ENCODE measurements around the gene CHD2.

The CHD2 gene

DNA sequence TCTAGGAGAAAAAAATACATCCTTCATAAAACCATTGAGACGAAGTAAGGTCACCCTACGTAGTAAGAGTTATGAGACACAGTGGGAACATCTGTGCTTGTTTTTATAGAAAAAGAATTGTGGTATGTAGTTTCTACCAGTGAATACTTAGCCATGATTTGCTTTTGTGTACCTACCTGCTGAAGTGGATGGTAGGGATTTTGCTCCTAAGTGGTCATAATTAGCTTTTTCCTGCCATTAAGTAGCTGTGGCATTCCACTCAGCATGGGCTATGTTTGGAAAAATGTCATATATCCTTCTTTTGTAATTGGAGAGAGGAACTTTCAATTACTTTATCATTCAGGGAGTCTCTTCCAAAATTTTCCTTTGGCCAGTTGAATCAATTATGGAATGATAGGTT, 63.7 kb downstream of the CHD2 start:
- no peak for DNase-seq

DNA sequence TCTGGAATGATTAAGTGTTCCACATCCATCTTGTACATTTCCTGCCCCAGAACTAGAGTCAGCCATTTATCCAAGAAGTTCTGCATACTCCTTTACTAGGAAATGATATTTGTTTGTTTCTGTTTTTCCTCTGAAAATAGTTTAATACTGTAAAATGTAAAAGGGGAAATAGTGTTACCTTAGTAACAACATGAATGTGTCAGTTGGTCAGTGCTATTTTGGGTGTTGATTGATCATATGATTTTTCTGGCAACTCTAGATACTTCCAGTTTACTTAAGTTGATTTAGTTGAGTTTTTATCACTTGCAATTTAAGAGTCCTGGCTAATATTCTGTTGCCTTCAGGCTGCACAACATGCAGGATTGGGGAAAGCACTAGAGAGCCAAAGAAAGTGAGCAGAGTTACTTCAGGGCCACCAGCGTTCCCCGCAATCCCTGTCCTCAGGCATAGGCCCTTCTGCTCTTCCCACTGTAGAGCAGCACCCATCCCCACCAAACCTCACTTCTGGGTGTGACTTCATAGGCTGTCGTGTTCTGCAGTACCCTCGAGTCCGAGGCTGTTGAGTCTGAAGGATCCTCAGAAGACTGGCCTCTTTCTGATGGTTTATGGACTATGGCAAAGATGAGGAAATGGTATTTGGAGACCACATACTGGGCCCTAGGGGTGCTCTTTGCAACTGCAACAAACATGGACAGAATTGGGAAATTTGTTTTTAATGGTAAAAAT, 69.0 kb downstream of the CHD2 start:
- DNase-seq, result no peak

DNA sequence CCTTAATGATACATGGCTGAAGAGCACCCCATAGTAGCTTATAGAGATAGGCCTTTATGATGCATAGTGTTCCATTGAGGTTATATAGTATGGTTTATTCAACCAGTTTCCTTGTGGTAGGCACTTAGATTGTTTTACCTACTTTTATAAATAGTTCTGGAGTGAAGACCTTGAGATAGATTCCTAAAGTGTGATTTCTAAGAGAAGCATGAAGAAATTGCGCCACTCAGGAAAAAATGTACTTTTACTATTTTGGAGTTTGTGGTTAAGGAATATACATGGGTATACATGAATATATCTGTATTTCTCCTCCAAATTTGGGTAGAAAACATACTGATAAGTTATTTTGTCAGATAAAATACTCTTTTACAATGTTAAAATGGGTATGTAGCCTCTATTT, 70.5 kb downstream of the CHD2 start:
- DNase-seq, result no peak

DNA sequence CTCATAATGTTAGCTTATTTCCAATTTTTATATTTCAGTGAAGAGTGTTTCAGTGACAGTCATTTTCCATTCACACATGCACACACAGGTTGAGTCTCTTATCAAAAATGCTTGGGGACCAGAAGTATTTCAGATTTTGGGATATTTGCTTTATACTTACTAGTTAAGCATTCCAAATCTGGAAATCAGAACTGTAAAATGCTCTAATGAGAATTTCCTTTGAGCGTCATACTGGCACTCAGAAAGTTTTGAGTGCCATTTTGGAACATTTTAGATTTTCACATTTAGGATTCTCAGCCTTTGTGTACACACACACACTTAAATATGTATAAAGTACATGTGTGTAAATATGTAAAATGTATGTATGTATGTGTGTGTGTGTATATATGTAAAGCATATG, 71.0 kb downstream of the CHD2 start:
- no peak for DNase-seq

DNA sequence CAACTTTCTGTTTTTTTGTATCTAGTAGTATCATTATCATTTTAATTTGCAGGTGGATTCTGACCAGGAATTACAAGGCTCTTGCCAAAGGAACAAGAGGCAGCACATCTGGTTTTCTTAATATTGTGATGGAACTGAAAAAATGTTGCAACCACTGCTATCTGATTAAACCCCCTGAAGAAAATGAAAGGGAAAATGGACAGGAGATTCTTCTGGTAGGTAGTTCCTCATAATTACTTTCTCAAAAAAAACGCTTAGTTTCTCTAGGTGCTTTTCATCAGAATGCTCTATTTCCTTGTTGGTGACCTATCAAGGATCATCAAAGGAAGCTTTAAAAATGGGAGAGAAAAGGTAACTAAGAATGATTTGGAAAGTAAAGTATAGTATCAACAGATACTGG, 71.6 kb downstream of the CHD2 start:
- DNase-seq, result no peak

DNA sequence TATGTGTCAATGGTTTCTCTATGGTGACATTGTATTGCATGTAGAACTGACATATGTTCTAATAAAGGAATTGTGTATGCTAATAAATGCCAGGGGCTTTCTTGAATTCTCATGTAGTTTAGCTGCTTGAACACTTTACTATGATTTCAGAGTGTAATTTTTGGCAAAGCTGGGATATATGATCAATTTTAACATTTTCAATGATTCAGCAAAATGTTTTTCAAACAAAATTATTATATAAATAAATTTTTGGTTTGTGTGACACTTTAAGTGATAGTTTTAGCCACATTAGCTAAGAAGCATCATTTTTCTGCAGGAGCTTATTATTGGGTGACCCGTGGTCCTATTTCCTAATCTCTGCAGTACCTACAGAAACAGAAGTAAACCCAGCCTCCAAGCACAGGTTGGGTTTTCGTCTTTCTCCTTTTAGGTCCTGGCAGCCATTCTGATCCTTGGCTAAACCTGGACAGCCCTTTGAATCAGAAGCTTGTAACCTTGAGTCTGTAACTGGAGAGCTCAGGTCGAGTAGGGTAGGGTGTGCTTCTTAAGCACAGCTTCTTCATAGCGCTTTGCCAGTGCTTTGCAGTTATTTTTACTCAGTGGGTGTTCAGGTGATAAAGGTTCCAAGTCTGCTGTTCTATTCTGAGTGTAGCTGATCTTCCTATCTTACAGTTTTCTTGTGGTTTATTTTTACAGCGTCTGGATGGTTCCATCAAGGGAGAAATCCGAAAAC, 74.2 kb downstream of the CHD2 start:
- no peak for DNase-seq

DNA sequence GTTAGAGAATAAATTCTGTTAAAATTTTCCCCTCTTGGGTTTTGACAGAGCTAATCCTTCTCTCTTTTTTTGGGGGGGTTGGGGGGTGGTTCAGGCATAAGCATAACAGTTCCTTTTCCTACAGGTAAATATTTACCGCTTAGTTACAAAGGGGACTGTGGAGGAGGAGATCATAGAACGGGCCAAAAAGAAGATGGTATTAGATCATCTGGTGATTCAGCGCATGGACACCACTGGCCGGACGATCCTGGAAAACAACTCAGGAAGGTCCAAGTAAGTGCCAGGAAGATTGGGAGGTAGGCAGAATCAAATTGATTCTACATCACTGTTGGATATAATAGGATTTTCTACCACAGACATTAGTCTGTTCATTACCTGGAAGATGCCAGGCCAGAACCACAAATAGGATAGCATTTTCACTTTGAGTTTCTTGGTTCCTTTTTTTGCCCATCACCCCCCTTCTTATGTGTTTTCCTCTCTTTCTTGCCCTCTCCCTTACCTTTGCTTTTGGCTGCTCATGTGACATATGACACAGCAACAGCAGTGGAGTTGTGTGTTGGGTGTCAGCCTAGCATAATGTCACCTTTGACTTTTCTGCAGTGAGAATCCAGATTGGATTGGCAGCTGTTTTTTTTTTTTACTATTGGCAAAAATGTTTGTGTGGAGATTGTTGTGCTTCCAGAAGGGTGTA, 79.0 kb downstream of the CHD2 start:
- no peak for DNase-seq

DNA sequence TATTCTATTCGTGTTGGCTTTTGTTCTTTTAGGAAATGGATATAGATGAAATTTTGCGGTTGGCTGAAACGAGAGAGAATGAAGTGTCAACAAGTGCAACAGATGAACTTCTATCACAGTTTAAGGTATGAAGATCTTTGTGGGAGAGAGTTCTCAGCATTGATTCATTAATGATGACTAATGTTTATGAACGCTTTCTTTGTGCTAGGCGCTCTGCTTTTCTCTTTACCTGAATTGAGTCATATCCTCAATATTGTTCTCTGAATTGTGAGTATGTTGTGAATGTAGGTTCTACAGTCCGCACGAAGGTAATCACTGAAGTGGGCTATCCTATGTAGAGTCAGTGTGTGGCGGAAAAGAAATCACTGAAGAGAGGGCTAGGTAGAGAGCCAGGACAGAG, 81.2 kb downstream of the CHD2 start:
- DNase-seq, result no peak

DNA sequence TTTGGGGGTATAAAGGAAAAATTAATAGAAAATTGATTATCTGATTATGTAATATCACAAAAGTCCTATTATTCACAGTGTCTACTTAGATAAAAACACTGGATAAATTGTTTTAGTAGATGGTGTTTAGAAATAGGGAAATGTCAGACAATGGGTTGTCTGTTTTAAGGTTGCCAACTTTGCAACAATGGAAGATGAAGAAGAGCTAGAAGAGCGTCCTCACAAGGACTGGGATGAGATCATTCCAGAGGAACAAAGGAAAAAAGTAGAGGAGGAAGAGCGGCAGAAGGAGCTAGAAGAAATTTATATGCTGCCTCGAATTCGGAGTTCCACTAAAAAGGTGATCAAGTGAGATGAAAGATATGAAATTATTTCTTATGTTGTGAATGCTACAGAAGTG, 84.0 kb downstream of the CHD2 start:
- DNase-seq, result no peak

DNA sequence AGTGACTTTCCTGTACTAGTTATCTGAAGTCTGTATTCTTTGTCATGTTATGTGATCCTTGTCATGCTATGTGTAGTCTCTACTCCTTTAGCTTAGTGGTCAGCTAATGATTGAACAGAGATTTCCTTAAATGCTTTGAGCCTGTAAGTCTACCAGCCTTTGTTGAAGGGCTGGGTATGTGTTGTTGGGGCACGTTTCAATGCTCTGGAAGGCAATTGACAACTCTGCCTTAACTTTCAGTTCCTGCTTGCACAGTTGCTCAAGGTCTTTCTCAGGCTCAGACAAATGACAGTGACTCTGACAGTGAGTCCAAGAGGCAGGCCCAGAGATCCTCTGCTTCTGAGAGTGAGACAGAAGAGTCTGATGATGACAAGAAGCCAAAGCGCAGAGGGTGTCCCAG, 89.3 kb downstream of the CHD2 start:
- DNase-seq, result no peak

GRCh38 chr15:92990031-92990430, 89.9 kb downstream of the CHD2 start:
- no peak for DNase-seq

- no peak for DNase-seq
Measured at GRCh38 chr15:92992720-92993119, 92.6 kb downstream of the CHD2 start.

DNA sequence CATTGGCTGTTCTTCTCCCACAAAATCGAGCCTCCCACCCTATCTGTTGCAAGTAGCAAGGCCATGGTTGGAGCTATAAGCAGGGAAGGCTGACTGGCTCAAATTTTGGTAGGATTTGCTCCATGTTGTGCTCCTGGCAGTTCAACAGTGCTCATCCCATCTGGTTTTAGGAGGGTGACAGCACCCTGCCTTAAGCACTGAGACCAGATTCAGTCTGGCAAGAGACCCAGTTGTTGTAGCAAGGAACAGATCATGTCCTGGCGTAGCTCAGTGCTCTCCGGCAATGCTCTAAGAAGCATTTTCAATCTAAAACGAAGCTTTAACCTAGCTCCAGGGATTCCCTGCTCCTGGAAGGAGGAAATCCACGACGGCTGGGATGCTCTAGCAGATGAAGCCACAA, 97.7 kb downstream of the CHD2 start:
- DNase-seq, result no peak

- DNase-seq, result no peak
Measured at GRCh38 chr15:93001156-93001555, 101.0 kb downstream of the CHD2 start.

DNA sequence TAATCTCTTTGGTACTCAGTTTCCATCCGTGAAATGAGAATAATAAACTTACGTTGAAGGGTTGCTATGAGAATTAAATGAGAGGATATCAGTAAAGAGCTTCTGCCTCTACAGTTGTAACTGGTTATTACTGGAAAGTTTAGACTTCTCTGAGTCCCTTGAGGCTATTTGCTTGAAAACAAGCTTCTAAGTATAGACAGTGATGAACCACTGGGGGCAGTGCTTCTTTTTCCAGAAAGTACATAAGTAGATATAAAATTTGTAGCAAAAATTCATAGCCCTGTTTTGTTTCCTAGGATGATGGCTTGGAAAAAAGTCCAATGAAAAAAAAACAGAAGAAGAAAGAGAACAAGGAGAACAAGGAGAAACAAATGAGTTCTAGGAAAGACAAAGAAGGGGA, 101.8 kb downstream of the CHD2 start:
- no peak for DNase-seq

- DNase-seq, result no peak
Measured at GRCh38 chr15:93005133-93005532, 105.0 kb downstream of the CHD2 start.

GRCh38 chr15:93007994-93008393, 107.9 kb downstream of the CHD2 start:
- no peak for DNase-seq

- no peak for DNase-seq
Measured at GRCh38 chr15:93012786-93013185, 112.7 kb downstream of the CHD2 start.

GRCh38 chr15:93017526-93017925, 117.4 kb downstream of the CHD2 start:
- DNase-seq, result no peak

- no peak for DNase-seq
Measured at GRCh38 chr15:93018574-93018973, 118.5 kb downstream of the CHD2 start.

DNA sequence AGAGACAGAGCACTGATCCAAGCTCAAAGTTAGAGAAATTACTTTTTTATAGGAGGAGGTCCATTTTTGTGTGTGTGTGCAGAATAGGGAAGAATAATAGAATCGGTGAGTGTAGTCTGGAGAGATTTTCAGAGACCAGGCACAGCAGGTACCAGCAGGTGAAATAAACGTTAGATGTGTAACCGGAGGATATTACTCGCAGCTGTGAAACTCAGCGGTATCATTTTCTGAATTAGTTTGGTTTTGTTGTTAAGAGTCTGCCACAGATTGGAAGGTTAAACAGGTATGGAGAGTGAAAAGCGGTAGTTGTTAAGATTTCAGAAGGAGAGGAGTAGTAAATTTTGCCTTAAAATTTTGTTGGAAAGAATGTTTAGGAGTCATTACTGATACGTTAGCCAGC, 119.0 kb downstream of the CHD2 start:
- DNase-seq, result no peak

DNA sequence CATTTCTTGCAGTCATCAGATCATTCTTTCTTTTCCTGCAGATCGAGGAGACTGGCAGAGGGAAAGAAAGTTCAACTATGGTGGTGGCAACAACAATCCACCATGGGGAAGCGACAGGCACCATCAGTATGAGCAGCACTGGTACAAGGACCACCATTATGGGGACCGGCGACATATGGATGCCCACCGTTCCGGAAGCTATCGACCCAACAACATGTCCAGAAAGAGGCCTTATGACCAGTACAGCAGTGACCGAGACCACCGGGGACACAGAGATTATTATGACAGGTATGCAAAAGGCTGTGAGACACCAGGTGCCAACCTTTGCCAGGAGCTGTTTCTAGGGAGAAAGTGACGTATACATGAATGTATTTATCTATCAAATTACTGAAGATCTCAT, 119.8 kb downstream of the CHD2 start:
- DNase-seq, result no peak

DNA sequence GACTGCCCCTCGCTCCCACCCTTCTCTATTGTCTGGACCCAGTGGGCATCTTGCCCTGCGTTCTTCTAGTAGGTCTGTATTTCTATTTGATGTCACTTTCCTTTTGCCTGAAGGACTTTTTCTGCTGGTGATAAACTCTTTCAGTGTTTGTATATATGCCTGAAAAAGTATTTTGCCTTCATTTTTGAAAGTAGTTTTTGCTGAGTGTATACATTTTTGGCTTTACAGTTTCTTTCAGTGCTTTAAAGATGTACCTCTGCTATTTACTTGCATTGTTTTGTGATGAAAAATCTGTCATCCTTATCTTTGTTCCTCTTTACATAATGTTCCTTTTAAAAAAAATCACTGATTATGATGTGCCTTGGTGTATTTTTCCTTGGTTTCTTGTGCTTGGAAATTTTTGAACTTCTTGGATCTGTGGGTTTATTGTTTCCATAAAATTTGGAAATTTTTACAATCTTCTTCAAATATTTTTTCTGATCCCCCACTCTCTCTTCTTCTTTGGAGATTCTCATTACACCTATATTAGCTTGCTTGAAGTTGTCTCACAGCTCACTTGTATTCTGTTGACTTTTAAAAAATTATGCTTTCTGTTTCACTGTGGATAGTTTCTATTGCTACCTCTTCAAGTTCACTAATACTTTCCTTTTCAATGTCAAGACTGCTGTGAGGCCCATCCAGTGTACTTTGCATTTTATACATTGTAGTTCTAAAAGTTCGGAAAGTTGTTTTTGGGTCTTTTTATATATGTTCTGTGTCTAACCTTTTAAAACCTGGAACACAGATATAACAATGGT, 121.0 kb downstream of the CHD2 start:
- no peak for DNase-seq
